GF-D8 (cell line): ENCODE data around the gene PTTG1IP.

ENCODE experiments used
- DNase-seq: peaks from one replicate; lab custom pipeline; 2025; lab: John Stamatoyannopoulos, UW

The PTTG1IP gene

DNA sequence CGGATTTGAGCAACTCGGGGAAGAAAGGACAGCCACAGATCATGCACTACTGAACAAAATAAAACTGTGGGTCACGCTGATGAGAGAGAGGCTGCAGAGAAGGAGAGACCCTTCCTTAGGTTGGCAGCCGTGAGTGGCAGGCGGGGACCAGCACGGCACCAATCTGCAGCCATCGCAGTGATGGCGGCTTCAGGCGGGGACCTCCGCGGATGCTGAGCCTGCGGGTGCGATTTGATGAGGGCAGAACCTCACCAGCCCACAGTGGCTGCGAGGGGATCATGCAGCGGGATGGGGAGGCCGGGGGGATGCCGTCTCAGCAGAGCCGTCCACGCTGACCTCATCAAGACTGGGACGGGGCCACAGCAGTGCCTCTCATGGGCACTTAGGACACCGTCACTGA lies 35.4 kb upstream of the PTTG1IP start:
- DNase-seq = no peak

DNA sequence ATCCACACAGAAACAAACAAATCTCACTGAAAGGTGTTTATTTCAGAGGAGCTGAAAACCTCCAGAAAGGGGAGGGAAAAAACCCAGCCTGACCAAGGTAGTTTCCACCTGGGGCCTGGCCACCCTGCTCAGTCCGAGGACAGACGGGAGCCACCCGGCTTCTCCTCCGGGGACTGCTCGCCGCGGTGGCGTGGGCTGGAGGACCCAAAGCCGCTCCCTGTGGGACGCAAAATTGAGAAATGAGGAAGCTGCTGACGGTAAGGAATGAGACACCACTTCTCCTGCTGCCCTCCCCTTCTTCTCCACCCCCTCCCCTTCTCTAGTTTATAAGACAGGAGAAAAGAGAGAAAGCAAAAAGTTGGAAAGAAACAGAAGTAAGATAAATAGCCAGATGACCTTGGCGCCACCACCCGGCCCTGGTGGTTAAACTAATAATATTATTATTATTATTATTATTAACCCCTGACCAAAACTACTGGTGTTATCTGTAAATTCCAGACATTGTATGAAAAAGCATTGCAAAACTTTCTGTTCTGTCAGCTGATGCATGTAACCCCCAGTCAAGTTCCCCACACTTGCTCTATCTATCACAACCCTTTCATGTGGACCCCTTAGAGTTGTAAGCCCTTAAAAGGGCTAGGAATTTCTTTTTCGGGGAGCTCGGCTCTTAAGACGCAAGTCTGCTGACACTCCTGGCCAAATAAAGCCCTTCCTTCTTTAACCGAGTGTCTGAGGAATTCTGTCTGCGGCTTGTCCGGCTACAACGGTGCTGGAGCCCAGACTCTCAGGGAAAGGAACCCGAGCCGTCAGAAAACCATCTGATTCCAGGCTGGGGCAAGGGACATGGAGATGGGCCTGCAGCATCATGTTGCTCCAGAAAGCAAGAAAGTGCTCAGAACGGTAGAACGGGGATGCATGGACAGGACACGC lies 34.7 kb upstream of the PTTG1IP start:
- DNase-seq = peak; percentile 45

DNA sequence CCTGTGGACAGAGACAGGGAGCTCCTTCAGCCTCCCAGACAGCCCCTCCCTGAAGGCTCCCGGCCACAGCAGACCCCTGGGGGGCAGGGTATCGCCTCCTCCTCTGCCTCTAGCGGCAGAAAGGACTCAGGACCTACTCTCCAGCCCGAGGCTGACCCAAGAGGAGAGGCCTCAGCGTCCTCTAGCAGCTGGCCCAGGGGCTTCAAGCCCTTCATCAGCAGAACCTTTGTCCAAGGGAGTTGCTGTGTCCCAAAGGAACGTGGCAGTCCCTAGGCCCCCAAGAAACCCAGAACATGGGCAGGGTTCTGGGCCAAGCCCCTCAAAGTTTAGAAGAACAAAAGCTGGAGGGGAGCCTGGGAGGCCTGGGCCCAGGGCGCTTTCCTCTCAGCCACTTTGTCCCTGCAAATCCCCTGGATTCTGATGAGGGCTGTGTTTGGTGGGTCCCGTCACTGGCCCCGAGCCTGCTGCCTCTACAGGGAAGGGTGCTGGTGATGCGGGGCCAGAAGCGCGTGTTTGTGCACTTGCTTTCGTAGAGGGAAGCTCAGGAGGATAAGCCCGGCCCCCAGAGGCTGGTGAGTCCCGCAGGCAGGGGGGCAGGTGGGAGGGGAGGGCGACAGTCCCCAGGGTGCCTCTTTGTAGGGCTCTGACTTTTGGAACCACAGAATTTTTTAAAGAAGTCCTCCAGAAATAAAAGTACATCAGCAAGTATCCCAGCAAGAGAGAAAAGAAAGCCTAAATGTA lies 33.9 kb upstream of the PTTG1IP start:
- DNase-seq = no peak

DNA sequence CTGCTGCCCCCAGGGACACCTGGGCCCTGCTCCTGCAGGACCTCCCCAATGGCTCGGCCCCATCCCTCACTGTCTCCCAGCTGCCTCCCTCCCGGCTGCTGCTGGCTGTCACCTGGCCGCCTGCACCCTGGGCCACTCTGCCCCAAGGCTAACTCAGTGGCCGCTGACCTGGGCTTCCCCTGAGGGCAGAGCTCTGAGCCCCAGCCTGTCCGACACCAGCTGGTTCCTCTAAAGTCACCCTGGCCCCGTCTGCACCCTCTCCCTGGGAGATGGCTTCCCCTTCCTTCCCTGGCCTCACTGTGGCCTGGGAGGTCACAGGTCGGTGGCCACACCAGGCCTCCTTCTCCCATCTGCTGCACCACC lies 32.2 kb upstream of the PTTG1IP start:
- DNase-seq = no peak

DNA sequence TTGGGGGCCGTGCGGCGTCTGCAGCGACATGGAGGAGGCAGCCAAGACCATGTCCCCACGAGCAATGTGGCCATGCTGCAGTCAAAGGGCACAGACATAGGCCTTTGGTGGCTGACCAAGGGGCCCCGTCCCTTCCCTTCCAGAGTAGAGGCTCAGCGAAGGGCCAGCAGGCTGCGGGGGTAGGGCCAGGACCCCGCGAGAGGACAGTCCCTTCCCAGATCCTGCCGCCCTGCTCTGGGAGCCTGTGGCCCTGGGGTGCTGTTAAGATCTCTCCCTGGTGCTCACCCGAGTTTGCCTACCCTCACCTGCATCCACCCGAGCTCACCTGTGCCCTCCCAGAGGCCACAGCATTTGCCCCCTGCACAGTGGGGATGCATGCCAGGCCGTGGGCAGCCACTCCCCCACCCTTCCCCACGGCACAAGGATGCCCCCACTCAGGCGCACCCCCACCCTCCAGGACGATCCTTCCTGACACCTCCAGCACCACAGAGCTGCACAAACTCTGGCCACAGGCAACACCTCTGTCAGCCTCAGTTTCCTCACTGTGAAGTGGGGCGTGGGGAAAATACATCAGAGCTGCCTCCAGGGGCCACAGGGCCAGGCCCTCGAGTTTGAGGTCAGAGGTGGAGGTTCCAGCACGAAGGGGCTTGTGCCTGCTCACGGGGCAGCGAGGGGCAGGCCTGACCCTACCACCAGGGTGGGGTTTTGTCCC lies 31.7 kb upstream of the PTTG1IP start:
- no peak for DNase-seq

DNA sequence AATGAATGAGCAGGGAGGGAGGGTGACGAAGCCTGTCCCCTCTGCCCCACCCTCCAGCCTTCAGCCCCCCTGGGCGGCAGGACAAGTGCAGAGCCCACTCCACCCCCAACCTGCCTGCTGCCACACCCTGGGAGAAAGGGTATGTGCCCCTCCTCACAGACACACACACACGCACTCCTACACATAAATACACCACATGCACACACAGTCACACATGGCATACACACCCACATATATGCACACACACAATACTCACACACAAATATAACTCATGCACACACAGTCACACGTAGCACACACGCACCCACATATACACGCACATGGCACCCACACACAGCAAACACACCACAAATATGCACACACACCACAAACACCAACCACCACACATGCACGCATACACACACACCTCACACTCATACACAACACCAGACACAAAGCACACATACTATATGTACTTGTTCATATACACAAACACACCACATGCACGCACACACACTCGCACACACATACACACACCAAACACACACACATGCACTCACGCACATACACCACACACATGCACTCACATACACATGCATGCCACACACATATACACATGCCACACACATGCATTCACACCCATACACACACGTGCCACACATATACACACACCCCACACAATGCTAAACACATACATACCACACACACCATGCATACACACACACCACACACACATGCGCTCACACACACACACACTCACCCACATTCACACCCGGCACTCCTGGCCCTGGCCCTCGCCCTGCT lies 30.8 kb upstream of the PTTG1IP start:
- no peak for DNase-seq

DNA sequence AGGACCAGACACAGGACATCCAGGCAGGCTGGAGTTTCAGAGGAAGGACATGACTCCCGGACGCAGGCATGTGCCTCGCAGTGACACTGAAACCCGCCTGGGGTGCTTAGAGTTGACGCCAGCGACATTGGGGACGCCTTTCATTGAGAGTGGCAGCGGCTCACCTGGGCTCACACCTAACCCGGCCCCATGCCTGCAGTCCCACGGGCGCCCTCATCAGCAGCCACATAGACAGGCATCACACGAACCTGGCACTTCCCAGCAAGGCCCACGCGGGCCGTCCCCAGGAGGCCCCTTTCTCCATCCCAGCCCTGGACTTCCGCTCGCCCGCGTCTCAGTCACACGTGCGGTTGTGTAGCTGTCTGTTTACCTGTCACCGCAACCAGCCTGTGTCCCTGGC lies 30.2 kb upstream of the PTTG1IP start:
- no peak for DNase-seq

DNA sequence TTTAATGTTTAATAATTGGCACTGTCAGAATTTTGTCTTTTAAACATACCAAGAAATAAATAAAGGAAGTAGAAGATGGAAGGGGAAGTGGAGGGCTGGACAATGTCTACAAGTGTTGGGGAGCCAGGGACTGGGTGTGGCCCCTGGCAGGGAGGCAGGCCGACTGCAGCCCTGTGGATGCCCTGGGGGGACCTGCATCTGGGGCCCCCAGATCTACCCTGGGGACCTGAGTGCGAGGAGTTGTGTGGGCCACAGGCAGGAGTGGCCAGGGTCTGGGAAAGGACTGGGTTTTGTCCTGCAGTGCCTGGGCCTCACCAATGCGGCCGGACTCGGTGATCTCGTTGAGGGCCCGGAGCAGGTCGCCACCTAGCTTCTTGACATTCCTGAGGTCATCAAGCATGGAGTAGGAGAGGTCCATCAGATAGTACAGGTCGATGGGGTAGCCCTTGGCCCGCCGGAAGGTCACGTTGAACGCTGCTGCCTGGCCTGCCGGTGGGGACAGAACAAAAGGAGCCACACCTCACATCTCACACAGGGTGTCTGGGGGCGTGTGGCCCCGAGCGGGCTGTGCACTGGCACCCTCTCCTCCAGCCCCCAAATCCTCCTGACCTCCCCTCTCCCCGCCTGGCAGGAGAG lies 29.7 kb upstream of the PTTG1IP start:
- DNase-seq = no peak

DNA sequence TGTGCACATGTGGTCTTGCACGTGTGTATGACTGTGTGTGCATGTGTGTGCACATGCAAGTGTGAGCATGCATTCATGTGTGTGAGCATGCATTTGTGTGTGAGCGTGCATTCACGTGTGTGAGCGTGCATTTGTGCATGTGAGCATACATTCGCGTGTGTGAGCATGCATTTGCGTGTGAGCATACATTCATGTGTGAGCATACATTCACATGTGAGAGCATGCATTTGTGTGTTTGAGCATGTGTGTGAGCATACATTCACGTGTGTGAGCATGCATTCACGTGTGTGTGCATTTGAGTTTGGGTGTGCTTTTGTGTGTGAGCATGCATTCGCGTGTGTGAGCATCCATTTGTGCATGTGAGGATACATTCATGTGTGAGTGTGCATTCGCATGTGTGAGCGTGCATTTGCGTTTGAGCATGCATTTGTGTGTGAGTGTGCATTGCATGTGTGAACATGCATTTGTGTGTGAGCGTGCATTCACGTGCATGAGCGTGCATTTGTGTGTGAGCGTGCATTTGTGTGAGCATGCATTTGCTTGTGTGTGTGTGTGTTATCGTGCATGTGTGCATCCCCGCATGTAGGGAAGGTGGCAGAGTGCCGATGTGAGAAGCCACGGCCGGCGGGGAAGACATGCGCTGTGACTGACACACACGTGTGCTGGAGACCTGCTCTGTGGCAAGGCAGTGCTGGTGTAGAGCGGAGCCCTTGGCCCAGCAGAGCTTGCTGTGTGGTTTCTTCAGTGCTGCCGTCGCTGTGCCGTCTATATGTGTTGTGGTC lies 29.0 kb upstream of the PTTG1IP start:
- DNase-seq = no peak

DNA sequence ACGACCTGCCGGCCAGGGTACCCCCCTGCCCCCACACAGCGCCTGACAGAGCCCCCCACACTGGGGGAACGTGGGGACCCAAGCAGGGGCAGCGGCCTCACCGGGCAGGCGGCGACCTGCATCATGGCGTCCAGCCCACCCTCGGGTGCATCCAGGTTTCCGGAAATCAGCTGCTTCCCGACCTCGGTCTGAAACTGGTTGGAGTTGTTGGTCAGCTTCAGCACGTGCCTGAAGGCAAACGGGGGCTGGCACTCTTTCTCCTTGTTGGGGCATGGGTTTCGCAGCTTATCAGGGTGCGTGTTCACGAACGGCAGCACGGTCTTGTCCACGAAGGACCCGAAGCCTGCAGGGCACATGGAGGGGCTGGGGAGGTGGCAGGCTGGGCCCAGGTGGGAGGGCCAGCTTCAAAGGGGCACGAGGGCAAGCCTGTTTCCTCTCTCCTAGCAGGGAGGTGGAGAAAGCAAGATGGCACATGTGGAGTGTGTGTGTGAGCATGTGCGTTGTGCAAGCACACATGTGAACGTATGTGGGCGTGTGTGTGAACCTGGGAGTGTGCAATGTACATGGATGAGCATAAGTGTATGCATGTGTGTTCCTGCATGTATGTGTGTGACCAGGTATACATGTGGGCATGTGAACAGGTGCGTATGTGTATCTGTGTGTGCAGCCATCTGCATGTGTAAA lies 28.0 kb upstream of the PTTG1IP start:
- no peak for DNase-seq

DNA sequence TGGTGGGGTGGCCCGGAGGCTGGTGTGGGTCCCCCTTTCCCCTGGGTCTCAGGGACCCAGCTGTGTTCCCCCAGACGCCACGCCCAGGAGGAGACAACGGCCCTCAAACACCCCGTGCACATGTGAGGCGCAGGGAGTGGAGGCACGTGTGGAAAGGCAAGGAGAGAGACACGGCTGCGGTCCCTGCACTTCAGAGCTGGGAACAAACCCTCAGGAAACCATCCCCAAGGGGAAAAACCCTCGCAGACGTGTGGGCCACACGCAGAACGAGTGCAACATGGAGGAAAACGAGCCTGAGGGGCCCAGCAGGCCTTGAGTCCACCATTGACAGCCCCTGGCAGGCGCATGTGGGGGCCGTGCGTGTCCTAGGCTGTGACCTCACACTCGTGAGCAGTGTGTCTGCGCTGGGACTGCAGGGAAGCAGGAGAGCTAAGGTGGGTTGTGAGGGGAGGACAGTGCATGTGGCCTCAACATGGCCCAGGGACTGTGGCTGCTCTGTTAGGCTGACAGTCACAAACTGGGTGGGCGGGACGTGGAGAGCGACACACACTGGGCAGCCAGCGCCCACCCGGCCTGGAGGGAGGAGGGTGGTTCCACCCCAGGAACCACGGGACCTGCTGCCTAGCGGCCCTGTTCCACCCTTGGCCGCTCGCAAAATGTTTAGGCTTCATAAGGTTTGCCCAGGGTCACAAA lies 27.2 kb upstream of the PTTG1IP start:
- no peak for DNase-seq

DNA sequence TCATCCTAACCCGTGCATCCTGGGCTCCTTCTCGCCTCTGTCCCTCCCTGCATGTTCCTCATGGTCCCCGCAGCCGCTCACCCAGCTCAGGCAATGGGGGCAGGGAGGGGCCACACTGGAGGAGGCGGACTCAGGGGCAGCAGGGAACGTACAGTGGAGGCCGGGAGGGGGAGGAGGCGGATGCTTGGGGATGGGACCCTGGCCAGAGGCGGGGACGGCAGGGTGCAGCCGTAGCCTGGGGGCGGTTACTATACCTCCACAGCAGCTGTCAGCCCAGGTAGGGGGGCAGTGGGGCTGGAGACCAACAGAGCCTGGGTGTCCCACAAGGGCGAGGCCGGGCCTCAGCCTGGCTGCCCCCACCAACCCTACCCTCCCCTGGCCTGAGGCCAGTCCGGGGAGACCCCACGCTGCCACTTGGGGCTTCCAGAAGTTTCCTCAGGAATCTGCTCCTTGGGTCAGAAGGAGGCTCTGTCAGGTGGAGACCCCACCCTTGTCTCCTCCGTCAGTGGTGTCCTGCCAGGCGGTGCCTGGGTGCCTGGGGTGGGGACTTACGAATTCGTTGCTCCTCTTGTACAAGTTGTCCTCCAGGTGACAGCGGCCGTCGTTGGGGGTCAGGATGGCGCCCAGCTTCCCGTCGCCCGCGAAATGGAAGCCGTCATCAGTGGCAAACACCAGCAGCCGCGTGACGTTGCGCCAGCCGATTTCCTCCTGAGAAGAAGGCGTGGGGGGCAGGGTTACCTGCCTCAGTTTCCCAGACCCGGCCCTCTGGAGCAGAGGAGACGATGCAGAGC lies 26.5 kb upstream of the PTTG1IP start:
- no peak for DNase-seq

DNA sequence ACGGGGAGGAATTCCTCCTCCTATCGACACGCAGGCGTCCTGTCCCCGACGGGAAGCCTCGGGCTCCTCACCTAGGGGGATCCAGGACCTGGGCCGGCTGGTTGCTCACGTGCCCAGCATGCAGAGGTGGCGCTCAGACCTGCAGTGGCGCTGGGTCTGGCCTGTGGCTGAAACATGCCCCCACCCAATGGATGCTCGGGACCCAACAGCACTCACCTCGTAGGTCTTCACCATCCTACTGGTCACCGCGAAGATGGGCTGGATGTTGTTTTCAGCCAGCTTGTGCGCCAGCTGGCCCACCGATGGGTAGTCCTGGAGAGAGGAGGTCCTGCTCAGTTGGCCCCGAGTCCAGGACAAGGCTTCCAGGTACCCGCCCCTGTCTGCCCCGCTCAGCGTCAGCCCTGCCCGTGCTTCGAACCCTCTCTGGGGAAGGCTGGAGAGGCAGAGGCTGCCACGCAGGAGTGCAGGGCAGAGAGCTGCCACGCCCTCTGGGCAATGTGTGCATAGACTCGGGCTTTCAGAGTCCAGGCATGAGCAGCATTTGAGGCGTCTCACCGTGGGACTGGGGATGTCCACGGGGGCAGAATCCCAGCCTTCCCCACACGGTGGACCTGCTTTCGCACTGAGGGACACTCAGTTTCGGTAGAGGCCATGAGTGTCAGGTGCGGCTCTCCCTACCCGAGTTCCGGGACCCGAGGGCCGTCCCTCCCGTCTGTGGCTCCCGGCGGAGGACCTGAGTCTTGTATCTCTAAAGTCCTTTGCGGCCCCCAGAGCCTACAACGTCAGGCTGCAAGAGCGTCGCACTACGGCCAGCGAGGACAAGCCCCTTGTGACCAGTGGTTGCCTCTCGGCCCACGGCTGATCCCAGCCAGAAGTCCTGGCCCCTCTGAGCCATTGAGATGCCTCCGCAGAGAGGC lies 25.6 kb upstream of the PTTG1IP start:
- DNase-seq = no peak

DNA sequence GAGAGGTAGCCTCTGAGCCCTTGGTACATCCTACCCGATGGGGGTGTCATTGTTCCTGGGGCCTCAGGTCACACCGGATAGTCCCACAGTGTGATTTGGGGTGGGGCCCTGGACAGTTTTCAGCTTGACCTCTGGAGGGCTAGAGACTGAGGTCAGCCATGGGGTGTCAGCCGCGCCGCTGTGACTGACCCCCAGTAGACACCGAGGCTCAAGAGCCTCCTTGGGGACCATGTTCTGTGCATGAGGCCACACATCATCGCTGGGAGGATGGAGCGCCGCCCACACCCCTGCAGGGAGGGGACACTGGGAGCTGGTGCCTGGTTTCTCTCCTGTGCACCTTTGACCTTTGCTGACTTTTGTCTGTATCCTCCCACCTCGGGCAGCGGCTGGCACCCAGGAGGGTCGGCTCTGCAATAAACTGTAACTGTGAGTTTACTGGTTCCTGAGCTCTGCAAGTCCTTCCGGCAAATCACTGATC lies 24.6 kb upstream of the PTTG1IP start:
- no peak for DNase-seq

DNA sequence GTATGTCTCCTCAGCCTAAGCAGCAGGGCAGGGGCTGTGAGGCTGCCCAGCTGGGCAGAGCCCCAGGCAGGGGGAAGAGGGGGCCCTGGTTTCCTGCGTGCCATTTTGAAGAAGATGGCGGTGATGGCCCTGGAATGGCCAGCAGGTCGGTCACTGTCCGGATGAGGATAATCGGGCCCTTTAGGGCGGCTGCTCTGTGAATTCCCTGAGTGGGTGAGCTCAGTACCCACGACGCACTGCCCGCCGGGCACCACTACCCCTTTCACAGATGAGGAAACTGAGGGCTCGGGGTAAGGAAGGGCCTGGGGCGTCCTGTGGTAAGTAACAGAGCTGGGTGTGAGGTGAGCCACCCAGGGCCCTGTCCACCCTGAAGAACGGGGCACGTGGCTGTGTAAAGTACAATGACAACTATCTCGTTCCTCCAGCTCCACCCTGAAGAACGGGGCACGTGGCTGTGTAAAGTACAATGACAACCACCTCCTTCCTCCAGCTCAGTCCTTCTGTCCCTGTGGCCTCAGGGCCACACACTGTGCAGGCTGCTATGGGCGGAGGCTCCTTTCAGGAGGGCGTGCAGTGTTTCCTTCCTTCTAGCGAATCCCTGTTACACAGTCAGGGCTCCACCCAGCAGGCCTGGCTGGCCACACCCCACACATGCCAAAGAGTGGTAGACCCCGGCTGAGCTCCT lies 24.0 kb upstream of the PTTG1IP start:
- DNase-seq = no peak

DNA sequence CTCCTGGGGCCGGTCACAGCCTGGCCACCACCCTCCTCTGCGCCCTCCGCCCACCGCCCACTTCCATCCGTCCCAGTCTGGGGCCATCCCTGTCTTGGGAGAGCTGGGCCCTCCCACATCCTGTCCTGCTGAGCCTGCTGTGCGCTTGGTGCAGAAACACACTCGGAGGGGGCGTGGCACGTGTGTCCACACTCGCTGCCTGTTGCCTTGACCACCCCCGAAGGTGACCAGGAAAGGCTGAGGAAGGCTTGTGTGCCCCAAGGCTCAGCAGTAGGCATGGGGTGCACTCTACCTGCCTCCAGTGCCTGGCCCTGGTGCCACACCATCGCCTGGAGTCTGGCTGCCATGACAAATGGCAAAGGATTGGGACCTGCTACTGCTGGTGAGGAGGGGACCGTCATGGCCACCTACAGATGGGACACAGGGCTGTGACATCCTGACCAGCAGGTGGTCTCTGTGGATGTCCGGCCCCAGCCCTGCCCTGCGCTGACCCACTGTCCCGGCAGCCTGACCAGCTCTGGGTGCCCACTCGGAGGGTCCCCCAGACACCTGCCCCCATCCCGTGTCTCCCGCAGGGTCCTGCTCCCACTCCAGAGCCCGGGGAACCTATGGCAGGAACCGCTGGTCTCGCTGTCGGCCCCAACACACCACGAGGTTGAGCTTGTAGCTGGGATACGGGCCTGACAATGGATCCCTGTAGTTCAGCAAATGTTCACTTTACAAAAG lies 23.2 kb upstream of the PTTG1IP start:
- DNase-seq = no peak
